K562 (cell line): ENCODE measurements around the gene PGAP2. TPM values are rescaled to one million over a fixed set of nuclear protein-coding genes. Genes with fewer than 3 reads are reported as not detected.

Source experiments
- BRF2 ChIP-seq: IDR thresholded peaks from 3 replicates; pipeline ENCODE4 v1.6.1; 2011; ENCODE audit warnings: borderline replicate concordance, mild to moderate bottlenecking; ENCODE audit not compliant: insufficient read length, insufficient read depth
- CHD7 ChIP-seq: fragments of 200-600 bp; sonication (generic); IDR thresholded peaks from one replicate; pipeline ENCODE4 v1.6.1; 2012; ENCODE audit warnings: mild to moderate bottlenecking, low read depth, low read length, inconsistent platforms
- FOS ChIP-seq: IDR thresholded peaks from 3 replicates; pipeline ENCODE4 v1.6.1; 2011; ENCODE audit not compliant: insufficient read length; ENCODE audit errors: extremely low read depth
- GTF2F1 ChIP-seq: IDR thresholded peaks from 2 replicates; pipeline ENCODE4 v1.6.1; 2011; ENCODE audit warnings: low read depth, low read length, improper control_type of control experiment
- GTF3C2 ChIP-seq: IDR thresholded peaks from 3 replicates; pipeline ENCODE4 v1.6.1; 2011; ENCODE audit warnings: borderline replicate concordance, mild to moderate bottlenecking, moderate library complexity; ENCODE audit not compliant: insufficient read length; ENCODE audit errors: extremely low read depth
- KLF6 ChIP-seq: fragments of 250-450 bp; sonication (Bioruptor Pico); IDR thresholded peaks from 2 replicates; pipeline ENCODE4 v1.4.0; 2020; ENCODE audit warnings: mild to moderate bottlenecking, moderate library complexity, borderline replicate concordance
- MBD2 ChIP-seq: sonication (generic); IDR thresholded peaks from 2 replicates; pipeline ENCODE4 v1.6.1; 2016; ENCODE audit warnings: low read depth, borderline replicate concordance
- NR4A1 ChIP-seq, 2 experiments: fragments of 250-450 bp in 1 of 2; fragments of 450-650 bp in 1 of 2; sonication (Bioruptor Pico) in 1 of 2; IDR thresholded peaks; 2 replicates each; pipeline versions ENCODE4 v1.4.0 to v1.6.1; 2016 to 2020; ENCODE audit warnings: mild to moderate bottlenecking in 2 of 2, missing compliant biosample characterization in 1 of 2, missing genetic modification characterization in 1 of 2, moderate library complexity in 1 of 2
- SMAD1 ChIP-seq: fragments of 150-350 bp; IDR thresholded peaks from 2 replicates; pipeline ENCODE4 v1.6.1; 2014; ENCODE audit warnings: low read length, low read depth; ENCODE audit not compliant: partially characterized antibody
- SNIP1 ChIP-seq: fragments of 450-650 bp; IDR thresholded peaks from 2 replicates; pipeline ENCODE4 v1.7.1; 2017; ENCODE audit warnings: low read depth, mild to moderate bottlenecking
- SP2 ChIP-seq: IDR thresholded peaks from 2 replicates; pipeline ENCODE4 v1.6.1; 2011; ENCODE audit warnings: mild to moderate bottlenecking, low read depth, low read length, moderate library complexity; ENCODE audit not compliant: poor library complexity, severe bottlenecking; ENCODE audit errors: extremely low read depth
- ZNF146 ChIP-seq: IDR thresholded peaks from one replicate; pipeline ENCODE4 v1.6.1; 2018; ENCODE audit warnings: missing compliant biosample characterization; ENCODE audit not compliant: unreplicated experiment
- polyA plus RNA-seq, 8 experiments: library from polyadenylated mRNA; depleted of rRNA in 4 of 8; stranded (reverse) in 5 of 8; unstranded in 3 of 8; fragments of >200 nt; fragmentation: Nextera tagmentation in 2 of 8; fragmentation: Illumina TruSeq in 1 of 8; extraction: Ambion mirVana in 2 of 8; extraction: Trizol in 1 of 8; gene quantifications; 2 replicates each; pipeline versions ENCODE4 v1.2.1 to v1.2.3, GENCODE V29; 2011 to 2014; ENCODE audit warnings: inconsistent platforms in 1 of 8, missing spikeins in 1 of 8
- total RNA-seq, 7 experiments: library from RNA; depleted of rRNA in 6 of 7; stranded (reverse); fragments of >200 nt in 6 of 7; fragmentation: Illumina TruSeq in 2 of 7; extraction: Trizol in 2 of 7; gene quantifications; 2 replicates each; pipeline versions ENCODE4 v1.2.1 to v1.2.3, GENCODE V29; 2011 to 2021; ENCODE audit warnings: low replicate concordance in 1 of 7

PGAP2 gene
- total and polyA plus RNA-seq, 9 of the 15 experiments (the other 6 are each of a cell fraction or from before 2014, with no cell fraction given) = 17.9 to 47.2 (median 33.7) TPM

GRCh38 chr11:3834349-3834663 is 25.9 kb downstream of the PGAP2 start (continued):
- TF ChIP-seq BRF2 = no peak
- no peak for TF ChIP-seq SMAD1
- no peak for TF ChIP-seq ZNF146 (CRISPR knock-in tag)
- TF ChIP-seq NR4A1 (CRISPR knock-in tag; IDR thresholded peaks at IDR 0.05) = no peak
- 0 out of 2 replicates have a peak, but pooled peaks have one; percentile 22 for TF ChIP-seq NR4A1 (tag; IDR thresholded peaks at IDR 0.05)
- no peak for TF ChIP-seq CHD7
- TF ChIP-seq SNIP1 = no peak
- no peak for TF ChIP-seq MBD2
- TF ChIP-seq FOS = no peak
- no peak for TF ChIP-seq KLF6 (CRISPR knock-in tag)
- no peak for TF ChIP-seq GTF2F1
- no peak for TF ChIP-seq SP2
- TF ChIP-seq GTF3C2 = no peak
